Activated naive CD8-positive, alpha-beta T cell treated with anti-CD3 and anti-CD28 coated beads, Interleukin-2, amount 50 U/mL, for 24 hours (primary cell): ENCODE data around the gene IRX2.

Experiments used
- ATAC-seq: fragments of 150-1000 bp; cut with Tn5 transposase; one replicate; pipeline ENCODE4 v1.10.0; 2021
- DNase-seq: peaks from one replicate; pipeline ENCODE4 v3.0.0; 2021
- H3K27ac Mint-ChIP-seq: one replicate; pipeline ENCODE4 v1.8.0; 2021; ENCODE audit warnings: mild to moderate bottlenecking, mixed read lengths
- H3K27me3 Mint-ChIP-seq: one replicate; pipeline ENCODE4 v1.8.0; 2021; ENCODE audit warnings: mixed read lengths
- H3K36me3 Mint-ChIP-seq: one replicate; pipeline ENCODE4 v1.8.0; 2021; ENCODE audit warnings: low read depth, mixed read lengths
- H3K4me1 Mint-ChIP-seq: one replicate; pipeline ENCODE4 v1.8.0; 2021; ENCODE audit warnings: mixed read lengths
- H3K4me3 Mint-ChIP-seq: one replicate; pipeline ENCODE4 v1.8.0; 2021; ENCODE audit warnings: mild to moderate bottlenecking, moderate library complexity, mixed read lengths
- H3K9me3 Mint-ChIP-seq: one replicate; pipeline ENCODE4 v1.8.0; 2021; ENCODE audit warnings: mixed read lengths

Gene IRX2

DNA sequence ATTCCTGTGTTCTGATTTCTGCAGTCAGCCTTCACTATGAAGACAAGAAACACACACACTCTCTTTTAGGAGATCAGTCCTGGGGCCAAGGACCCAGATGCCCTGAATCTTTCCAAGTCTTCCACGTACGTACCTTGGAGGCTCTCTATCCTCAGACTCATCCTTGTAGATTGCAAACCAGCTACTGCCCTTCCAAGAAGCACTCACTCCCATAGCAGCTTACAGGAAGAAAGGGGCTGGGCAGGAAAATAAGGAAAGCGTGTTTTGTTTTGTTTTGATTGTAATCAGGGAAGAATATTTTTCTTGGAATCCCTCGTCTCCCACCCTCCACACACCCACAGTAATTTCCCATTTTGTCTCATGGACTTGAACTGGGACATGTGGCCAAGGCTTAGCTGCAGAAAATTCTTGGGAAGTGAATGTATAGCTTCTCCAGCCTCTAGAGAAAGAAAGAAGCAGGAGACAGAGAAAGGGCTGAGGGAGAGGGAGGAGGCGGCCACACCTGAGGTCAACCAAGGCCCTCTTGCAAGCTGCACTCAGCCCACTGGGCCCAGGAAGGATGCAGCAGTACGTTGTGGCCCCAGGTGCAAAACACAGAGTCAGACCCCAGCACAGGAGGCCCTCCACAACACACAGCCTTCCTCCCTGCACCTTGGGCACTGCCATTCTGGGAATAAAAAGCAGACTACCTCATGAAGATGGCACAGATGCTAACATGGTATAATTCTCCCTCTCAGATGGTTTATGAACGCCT, 29.9 kb downstream of the IRX2 start:
- Mint-ChIP-seq H3K4me1 (no peaks in the 10 kb centered on the region), H3K9me3 (no peaks in the 10 kb centered on the region), H3K36me3 (no peaks in the 10 kb centered on the region), H3K4me3 (no peak overlapping the region), H3K27me3 (peaks cover 1% of the 10 kb centered on the region), H3K27ac (no peak overlapping the region)
- ATAC-seq (no peak), DNase-seq (no peak)

DNA sequence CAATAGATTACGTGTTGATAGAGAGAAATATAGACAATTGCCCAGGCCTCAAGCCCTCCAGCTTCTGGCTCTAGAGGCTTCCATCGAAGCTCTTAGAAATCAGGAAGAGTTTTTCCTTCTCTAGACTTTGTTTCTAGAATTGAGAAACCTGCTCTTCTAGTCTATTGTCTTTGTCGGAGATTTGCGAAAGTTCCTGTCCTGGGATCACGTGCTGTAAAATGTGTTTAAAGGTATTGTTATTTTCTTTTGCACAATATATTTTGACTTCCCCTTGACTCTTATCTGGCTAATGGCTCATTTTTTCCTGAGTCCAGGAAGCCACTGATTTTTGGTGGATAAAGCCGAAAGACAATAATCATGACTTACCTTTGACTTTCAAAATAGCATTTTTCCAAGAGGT, 32.1 kb downstream of the IRX2 start:
- H3K27ac Mint-ChIP-seq, result no peak overlapping the region
- no peak for DNase-seq
- no peak overlapping the region for H3K4me3 Mint-ChIP-seq
- no peak for ATAC-seq
- H3K4me1 Mint-ChIP-seq, result no peaks in the 10 kb centered on the region
- no peaks in the 10 kb centered on the region for H3K9me3 Mint-ChIP-seq
- H3K27me3 Mint-ChIP-seq, result peaks cover 1% of the 10 kb centered on the region
- H3K36me3 Mint-ChIP-seq, result no peaks in the 10 kb centered on the region

DNA sequence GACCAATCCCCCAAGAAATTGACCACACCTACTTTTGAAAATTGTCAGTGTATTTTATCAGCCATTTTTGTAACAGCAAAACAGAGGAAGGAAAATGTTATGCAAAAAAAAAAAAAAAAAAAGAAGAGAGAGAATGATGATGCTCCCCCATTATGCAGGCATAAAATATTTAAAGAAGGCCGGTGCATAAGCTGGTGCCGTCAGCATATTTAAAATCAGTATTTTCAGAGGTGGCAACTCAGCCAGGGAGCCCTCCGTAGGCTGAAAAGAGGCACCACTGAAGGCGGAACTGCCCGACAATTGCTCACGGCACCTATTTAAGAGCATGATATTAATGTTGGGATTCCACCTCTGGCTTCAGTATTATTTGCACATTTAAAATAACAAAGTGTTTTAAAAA, 33.4 kb downstream of the IRX2 start:
- ATAC-seq, result no peak
- H3K4me3 Mint-ChIP-seq, result no peak overlapping the region
- H3K9me3 Mint-ChIP-seq, result no peaks in the 10 kb centered on the region
- no peaks in the 10 kb centered on the region for H3K36me3 Mint-ChIP-seq
- no peak overlapping the region for H3K27ac Mint-ChIP-seq
- peaks cover 1% of the 10 kb centered on the region for H3K27me3 Mint-ChIP-seq
- no peak for DNase-seq
- no peaks in the 10 kb centered on the region for H3K4me1 Mint-ChIP-seq

DNA sequence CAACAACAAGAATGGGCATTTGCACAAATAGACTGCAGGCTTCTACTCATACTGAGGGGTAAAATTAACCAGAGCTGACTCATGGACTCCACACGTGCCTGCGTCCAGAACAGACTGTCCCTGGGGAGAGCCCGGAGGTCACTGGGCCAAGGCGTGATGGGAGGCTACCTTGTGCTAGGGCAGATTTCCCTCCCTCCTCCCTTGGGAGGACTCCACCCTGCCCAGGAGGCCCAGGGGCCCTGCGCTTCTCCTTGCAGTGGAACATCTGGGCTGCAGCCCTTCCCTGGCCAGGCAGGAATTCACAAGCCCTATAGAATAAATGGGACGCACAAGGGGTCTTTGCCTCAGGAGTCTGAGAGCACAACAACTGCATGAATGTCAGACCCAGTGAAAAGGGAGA, 35.6 kb downstream of the IRX2 start:
- H3K4me3 Mint-ChIP-seq, result no peak overlapping the region
- peaks cover 1% of the 10 kb centered on the region for H3K27me3 Mint-ChIP-seq
- no peaks in the 10 kb centered on the region for H3K36me3 Mint-ChIP-seq

DNA sequence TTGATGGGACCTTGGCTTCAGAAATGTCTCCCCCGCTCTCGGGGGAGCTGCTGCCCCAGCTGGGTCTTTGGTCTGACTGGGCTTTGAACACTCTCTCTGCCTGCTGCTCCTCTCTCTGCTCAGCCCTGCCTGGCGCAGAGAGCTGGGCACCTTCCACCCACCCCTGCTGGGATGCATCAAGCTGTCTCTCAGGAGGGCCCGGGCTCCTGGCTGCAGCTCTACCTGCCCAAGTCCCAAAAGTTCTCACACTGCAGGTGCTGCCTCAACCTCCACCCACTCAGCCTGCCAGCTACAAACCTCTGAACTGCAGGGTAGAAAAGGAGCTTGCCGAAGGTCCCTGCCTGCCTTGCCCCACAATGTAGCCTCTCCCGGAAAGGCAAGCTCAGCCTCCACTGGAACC, 36.7 kb downstream of the IRX2 start:
- no peaks in the 10 kb centered on the region for H3K4me1 Mint-ChIP-seq
- DNase-seq, result no peak
- peaks cover 1% of the 10 kb centered on the region for H3K27me3 Mint-ChIP-seq
- H3K27ac Mint-ChIP-seq, result no peak overlapping the region
- no peaks in the 10 kb centered on the region for H3K36me3 Mint-ChIP-seq
- ATAC-seq, result no peak
- H3K4me3 Mint-ChIP-seq, result no peak overlapping the region
- no peaks in the 10 kb centered on the region for H3K9me3 Mint-ChIP-seq

More for the DNA sequence above, 35.6 kb downstream of the IRX2 start:
- DNase-seq (no peak), ATAC-seq (no peak)
- Mint-ChIP-seq H3K27ac (no peak overlapping the region), H3K4me1 (no peaks in the 10 kb centered on the region), H3K9me3 (no peaks in the 10 kb centered on the region)

DNA sequence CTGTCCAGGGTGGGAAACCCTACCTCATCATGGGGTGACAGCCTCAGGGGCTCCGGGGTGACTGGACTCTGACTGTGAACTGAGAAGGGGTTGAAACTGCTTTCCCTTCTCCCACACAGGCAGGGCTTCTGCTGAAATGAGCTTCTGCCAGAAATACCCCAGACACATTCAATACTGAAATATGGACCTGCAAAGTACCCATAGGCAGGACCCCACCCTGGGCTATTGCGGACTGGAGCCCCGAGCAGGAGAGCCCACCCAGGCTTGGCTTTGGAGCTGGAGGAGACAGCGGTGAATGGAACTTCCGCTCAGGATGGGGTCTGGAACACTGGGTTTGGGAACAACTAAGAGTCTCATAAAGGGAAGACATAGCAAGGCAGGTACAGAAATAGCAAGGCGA, 37.5 kb downstream of the IRX2 start:
- H3K4me1 Mint-ChIP-seq, result no peaks in the 10 kb centered on the region
- H3K27ac Mint-ChIP-seq, result no peak overlapping the region
- no peak for ATAC-seq
- H3K27me3 Mint-ChIP-seq, result peaks cover 1% of the 10 kb centered on the region
- no peaks in the 10 kb centered on the region for H3K9me3 Mint-ChIP-seq
- H3K4me3 Mint-ChIP-seq, result no peak overlapping the region
- no peak for DNase-seq
- no peaks in the 10 kb centered on the region for H3K36me3 Mint-ChIP-seq

DNA sequence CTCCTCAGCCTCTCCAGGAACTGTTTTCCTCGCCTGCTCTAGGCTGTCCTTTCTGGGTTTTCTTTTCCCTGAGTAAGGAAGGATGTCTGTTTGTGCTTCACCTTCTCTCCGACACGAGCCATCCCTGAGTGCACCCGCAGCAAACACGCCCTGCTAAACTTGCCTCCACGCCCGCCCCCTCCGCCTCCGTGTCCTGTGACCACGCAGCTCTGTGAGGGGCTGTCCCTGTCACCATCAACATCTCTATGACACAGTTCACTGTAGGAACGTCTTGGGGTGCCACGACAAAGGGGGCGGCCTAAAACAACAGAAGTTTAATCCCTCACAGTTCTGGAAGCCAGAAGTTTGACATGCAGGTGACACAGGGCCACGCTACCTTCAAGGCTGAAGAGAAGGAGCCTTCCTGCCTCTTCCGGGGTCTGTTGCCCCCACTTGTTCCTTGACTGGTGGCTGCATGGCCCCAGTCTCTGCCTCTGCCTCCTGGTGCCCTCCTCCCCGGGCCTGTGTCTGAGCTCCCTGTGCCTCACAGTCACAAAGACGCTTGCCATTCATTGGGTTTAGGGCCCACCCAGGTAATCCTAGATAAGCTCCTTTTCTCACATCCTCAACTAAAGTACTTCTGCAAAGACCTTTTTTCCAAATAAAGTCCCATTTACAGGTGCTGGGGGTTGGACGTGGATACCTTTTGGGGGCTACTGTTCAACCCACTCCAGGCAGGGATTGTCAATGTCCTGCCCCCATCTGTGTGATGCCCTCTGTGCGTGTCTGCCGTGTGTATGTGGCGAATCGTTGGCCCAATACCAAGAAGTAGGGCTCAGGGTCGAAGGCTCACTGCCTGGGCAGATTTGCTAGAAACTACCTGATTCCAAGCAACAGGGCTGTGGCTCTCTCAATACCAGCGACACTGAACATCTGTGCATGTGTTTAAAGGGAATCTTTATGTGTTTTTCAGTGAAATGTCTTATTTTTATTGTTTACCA, 39.7 kb downstream of the IRX2 start:
- no peak overlapping the region for H3K4me3 Mint-ChIP-seq
- H3K4me1 Mint-ChIP-seq, result no peaks in the 10 kb centered on the region
- DNase-seq, result no peak
- H3K9me3 Mint-ChIP-seq, result no peaks in the 10 kb centered on the region
- ATAC-seq, result no peak
- no peaks in the 10 kb centered on the region for H3K36me3 Mint-ChIP-seq
- no peaks in the 10 kb centered on the region for H3K27me3 Mint-ChIP-seq
- H3K27ac Mint-ChIP-seq, result no peak overlapping the region

DNA sequence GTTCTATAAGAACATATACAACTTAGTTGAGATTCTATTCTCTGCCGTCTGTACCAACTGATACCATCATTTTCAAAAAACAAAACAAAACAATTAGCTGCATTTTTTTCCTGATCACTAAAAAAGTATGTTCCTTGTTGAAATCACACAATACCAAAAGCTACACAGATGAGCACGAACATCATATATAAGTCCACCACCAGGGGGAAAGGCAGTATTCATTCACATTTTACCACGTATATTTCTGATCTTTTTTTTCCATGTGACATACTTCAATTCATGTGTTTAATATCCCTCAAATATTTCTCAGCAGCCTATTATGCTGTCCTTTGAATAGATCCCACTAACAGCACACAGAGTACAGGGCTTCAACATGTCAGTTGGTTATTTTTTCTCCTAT, 40.6 kb downstream of the IRX2 start:
- Mint-ChIP-seq H3K27me3 (no peaks in the 10 kb centered on the region), H3K4me1 (no peaks in the 10 kb centered on the region), H3K27ac (no peak overlapping the region), H3K36me3 (no peaks in the 10 kb centered on the region), H3K9me3 (no peaks in the 10 kb centered on the region), H3K4me3 (no peak overlapping the region)
- ATAC-seq, result no peak
- DNase-seq, result no peak

DNA sequence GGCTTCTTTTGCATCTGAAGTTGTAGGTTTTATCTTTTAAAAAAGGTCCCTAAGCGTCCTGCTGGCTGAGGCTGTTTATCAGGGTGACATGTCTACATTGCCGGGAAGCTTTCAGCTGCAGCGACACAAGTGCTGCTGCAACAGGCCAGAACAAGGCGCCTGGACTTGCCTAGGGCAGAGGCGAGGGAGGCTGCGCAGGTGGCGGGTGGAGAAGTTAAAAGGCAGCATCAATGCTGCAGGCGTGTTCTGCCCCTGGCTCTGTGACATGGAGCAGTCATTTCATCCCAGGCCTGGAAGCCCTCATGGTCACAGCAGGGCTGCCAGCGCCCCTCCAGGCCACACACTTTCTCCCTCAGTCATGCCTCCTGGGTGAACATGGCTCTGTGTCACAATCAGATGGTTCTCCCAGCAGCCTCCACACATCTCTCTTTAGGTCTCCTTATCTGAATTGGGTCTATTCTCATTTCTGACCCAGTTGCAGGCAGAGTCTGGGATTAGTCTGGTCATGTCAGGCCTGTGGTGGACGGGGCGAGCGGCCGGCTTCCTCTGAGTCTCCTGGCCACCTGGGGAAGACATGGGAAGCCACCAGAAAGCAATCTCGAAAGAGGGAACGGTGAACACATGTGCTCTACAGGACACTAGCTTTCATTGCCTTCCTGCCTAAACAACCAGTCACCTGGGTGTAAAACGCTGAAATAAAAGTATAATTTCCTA, 41.3 kb downstream of the IRX2 start:
- Mint-ChIP-seq H3K9me3 (no peaks in the 10 kb centered on the region), H3K27me3 (no peaks in the 10 kb centered on the region), H3K4me3 (no peak overlapping the region), H3K4me1 (no peaks in the 10 kb centered on the region), H3K27ac (no peak overlapping the region), H3K36me3 (no peaks in the 10 kb centered on the region)
- ATAC-seq (no peak), DNase-seq (no peak)

DNA sequence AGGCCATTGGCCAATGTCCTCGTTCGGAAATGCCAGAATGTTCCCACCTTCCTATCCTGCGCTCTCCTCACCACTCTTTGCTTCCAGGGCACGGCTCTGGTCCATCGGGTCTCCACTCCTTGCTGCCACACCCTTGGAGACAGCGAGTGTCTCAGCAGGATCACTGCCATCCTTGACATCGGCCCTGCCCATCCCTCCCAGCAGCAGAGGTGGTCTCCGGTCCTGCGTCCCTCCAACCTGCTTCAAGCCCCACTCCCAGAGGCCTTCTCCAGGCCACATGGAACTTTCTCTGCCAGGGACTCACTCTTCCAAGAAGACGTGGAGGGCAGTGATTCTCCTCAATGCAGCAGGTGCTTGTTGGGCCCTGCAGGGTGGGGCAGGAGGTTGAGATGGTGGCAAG, 42.7 kb downstream of the IRX2 start:
- no peak overlapping the region for H3K27ac Mint-ChIP-seq
- no peak for DNase-seq
- no peak overlapping the region for H3K4me3 Mint-ChIP-seq
- H3K9me3 Mint-ChIP-seq, result no peaks in the 10 kb centered on the region
- no peaks in the 10 kb centered on the region for H3K27me3 Mint-ChIP-seq
- H3K4me1 Mint-ChIP-seq, result no peaks in the 10 kb centered on the region
- H3K36me3 Mint-ChIP-seq, result no peaks in the 10 kb centered on the region
- no peak for ATAC-seq

DNA sequence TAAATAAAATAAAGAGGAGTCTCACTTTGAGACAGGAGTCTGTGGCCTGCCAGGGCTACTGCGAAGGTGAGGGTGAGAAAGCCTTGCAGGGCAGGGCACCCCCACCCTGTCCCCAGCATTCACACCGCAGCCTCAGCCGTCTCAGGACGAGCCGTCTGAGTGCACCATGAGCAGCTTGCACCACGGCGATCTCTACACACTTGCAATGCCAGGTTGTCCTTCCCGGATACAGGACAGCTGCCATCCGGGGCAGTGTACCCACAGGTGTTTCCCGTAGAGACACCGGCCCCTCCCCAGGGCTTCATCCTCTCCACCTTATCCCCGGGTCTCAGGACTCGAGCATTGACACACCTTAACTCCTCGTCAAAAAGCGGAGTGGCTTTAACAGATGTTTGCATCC, 43.3 kb downstream of the IRX2 start:
- Mint-ChIP-seq H3K27ac (no peak overlapping the region), H3K4me3 (no peak overlapping the region), H3K27me3 (no peaks in the 10 kb centered on the region), H3K9me3 (no peaks in the 10 kb centered on the region), H3K4me1 (no peaks in the 10 kb centered on the region), H3K36me3 (no peaks in the 10 kb centered on the region)
- DNase-seq, result no peak
- no peak for ATAC-seq

DNA sequence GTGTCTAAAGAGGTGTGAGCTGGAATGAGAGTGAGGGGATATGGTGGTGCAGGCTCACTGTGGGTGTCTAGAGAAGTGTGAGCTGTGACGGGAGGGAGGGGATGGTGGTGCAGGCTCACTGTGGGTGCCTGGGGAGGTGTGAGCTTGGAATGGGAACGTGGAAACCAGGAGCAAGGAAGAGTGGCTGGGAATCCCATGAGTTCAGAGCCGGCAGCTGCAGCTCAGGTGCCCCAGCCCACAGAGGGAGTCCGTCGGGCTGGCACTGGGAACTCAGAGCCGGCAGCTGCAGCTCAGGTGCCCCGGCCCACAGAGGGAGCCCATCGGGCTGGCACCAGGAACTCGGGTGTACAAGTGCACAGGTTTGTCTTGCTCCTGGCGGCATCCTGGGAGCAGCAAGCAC, 45.6 kb downstream of the IRX2 start:
- no peaks in the 10 kb centered on the region for H3K27me3 Mint-ChIP-seq
- DNase-seq (no peak), ATAC-seq (no peak)
- no peaks in the 10 kb centered on the region for H3K4me1 Mint-ChIP-seq
- no peaks in the 10 kb centered on the region for H3K36me3 Mint-ChIP-seq
- no peaks in the 10 kb centered on the region for H3K9me3 Mint-ChIP-seq
- H3K27ac Mint-ChIP-seq, result no peak overlapping the region
- no peak overlapping the region for H3K4me3 Mint-ChIP-seq

DNA sequence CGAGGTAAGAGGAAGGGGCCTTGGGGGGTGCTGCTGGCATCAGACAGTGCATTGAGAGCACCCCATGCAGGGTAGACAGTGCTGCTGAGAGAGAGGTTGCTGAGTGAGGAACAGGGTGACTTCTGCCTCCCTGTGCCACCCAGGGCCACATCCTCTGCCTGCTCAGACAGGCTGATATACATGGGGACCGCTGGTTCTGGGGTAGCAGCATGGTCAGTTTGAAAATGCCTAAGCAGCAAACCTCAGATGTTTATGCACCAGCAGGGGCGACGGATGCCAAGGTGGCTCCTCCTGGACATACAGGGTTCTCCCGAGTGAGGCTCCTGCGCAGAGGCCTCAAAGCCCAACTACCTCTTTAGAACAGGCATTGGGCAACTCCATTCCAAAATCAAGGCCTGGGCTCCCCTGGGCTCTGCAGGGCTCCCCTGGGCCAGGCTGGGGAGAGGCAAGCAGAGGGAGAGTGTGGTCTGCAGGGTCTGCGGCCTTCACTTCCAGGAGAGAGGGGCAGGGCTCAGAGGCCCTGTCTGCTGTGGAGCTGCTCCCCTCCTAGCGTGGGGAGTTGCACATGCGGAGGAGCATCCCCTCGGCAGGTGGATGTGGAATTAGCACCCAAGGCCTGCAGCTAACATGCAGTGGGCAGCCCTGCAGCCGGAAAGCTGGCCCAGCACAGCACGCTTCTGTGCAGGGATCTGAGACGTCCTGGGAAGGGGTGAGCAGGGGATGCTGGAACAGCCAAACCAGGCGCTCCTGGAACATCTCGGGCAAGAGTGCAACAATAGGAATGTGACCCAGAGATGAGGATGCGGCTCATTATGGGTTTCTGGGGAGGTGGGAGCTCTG, 46.5 kb downstream of the IRX2 start:
- H3K27me3 Mint-ChIP-seq, result no peaks in the 10 kb centered on the region
- no peak overlapping the region for H3K4me3 Mint-ChIP-seq
- no peak overlapping the region for H3K27ac Mint-ChIP-seq
- H3K9me3 Mint-ChIP-seq, result no peaks in the 10 kb centered on the region
- ATAC-seq, result no peak
- no peaks in the 10 kb centered on the region for H3K36me3 Mint-ChIP-seq
- no peak for DNase-seq
- H3K4me1 Mint-ChIP-seq, result no peaks in the 10 kb centered on the region

DNA sequence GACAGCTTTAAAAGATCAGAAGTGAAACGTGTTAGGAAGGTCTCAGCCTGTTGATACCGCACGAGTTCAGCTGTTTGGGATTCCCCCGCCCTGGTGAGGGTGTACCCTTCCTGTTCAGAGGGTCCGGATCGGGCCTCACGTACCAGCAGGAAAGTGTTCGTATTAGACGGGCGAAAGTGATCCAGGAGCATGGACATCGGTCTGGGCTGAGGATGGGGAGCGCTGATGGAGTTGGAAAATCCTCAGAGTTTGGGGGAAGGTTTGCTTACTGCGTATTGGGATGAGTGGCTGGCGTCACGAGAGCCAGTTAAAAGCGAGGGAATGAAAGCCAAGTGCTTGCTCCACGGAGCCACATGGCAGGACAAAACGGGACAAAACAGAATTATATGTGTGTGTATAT, 47.4 kb downstream of the IRX2 start:
- H3K4me1 Mint-ChIP-seq, result no peaks in the 10 kb centered on the region
- no peaks in the 10 kb centered on the region for H3K9me3 Mint-ChIP-seq
- no peak for DNase-seq
- no peak for ATAC-seq
- no peaks in the 10 kb centered on the region for H3K27me3 Mint-ChIP-seq
- H3K27ac Mint-ChIP-seq, result no peak overlapping the region
- H3K36me3 Mint-ChIP-seq, result no peaks in the 10 kb centered on the region
- no peak overlapping the region for H3K4me3 Mint-ChIP-seq
